HepG2 (cell line): ENCODE data around the gene SLC9A8.

Source experiments
- CTCF ChIP-seq: sonication (generic); formaldehyde crosslinking; IDR thresholded peaks from 2 replicates; pipeline ENCODE4 v1.5.0; 2020; ENCODE audit warnings: mild to moderate bottlenecking, missing genetic modification reagents, moderate library complexity
- FOXJ3 ChIP-seq: sonication (generic); formaldehyde crosslinking; IDR thresholded peaks from 2 replicates; pipeline ENCODE4 v1.4.0; 2020; ENCODE audit warnings: missing genetic modification reagents, mild to moderate bottlenecking, borderline replicate concordance
- IKZF4 ChIP-seq: sonication (generic); formaldehyde crosslinking; IDR thresholded peaks from 2 replicates; pipeline ENCODE4 v1.5.1; 2020; ENCODE audit warnings: borderline replicate concordance, mild to moderate bottlenecking, low read depth, missing genetic modification reagents; ENCODE audit errors: not compliant biosample characterization
- KDM1A ChIP-seq: IDR thresholded peaks from 2 replicates; pipeline ENCODE4 v1.6.1; 2016; ENCODE audit warnings: missing compliant biosample characterization
- MAFF ChIP-seq: IDR thresholded peaks from 2 replicates; pipeline ENCODE4 v1.6.1; 2011; ENCODE audit warnings: low read depth, low read length, improper control_type of control experiment
- MYC ChIP-seq: sonication (generic); formaldehyde crosslinking; IDR thresholded peaks from 2 replicates; pipeline ENCODE4 v1.9.0; 2021; ENCODE audit warnings: missing genetic modification reagents, borderline replicate concordance
- RNF2 ChIP-seq: fragments of 450-650 bp; conservative IDR thresholded peaks from 2 replicates; pipeline ENCODE4 v1.6.1; 2016; ENCODE audit warnings: low read depth
- STAG1 ChIP-seq: sonication (generic); formaldehyde crosslinking; IDR thresholded peaks from 2 replicates; pipeline ENCODE4 v1.4.0; 2020; ENCODE audit warnings: missing genetic modification reagents
- TCF12 ChIP-seq, 2 experiments: fragments of 450-650 bp in 1 of 2; sonication (generic) in 1 of 2; formaldehyde crosslinking in 1 of 2; IDR thresholded peaks; 2 replicates each; pipeline versions ENCODE4 v1.6.1 to v1.8.0; 2017 to 2022; ENCODE audit warnings: antibody characterized with exemption in 1 of 2, mild to moderate bottlenecking in 1 of 2, missing genetic modification reagents in 1 of 2, moderate library complexity in 1 of 2
- TGIF2 ChIP-seq: IDR thresholded peaks from 2 replicates; pipeline ENCODE4 v1.6.1; 2016; ENCODE audit warnings: control low read depth, missing compliant biosample characterization
- TOPORS ChIP-seq: sonication (generic); formaldehyde crosslinking; IDR thresholded peaks from 2 replicates; pipeline ENCODE4 v1.8.0; 2023; ENCODE audit warnings: mild to moderate bottlenecking, missing genetic modification reagents
- ZKSCAN1 ChIP-seq: fragments of 150-350 bp; IDR thresholded peaks from 2 replicates; pipeline ENCODE4 v1.6.1; 2014; ENCODE audit warnings: low read length
- ZNF274 ChIP-seq: sonication (generic); formaldehyde crosslinking; IDR thresholded peaks from 2 replicates; pipeline ENCODE4 v1.5.1; 2020; ENCODE audit warnings: mild to moderate bottlenecking, missing genetic modification reagents
- ZNF589 ChIP-seq: sonication (generic); formaldehyde crosslinking; conservative IDR thresholded peaks from 2 replicates; pipeline ENCODE4 v1.8.0; 2022; ENCODE audit warnings: mild to moderate bottlenecking, moderate library complexity, missing genetic modification reagents

- TF ChIP-seq TOPORS, result no peak
- TF ChIP-seq FOXJ3 (CRISPR knock-in tag), result no peak
- no peak for TF ChIP-seq STAG1 (CRISPR knock-in tag)
- no peak for TF ChIP-seq ZNF589 (CRISPR knock-in tag)
- TF ChIP-seq RNF2, result no peak
- TF ChIP-seq IKZF4 (CRISPR knock-in tag), result no peak
- no peak for TF ChIP-seq TGIF2 (CRISPR knock-in tag)
- TF ChIP-seq MAFF, result no peak
- TF ChIP-seq MYC, result no peak
- TF ChIP-seq ZKSCAN1, result no peak
- no peak for TF ChIP-seq TCF12 (IDR thresholded peaks at IDR 0.05)
- no peak for TF ChIP-seq TCF12 (CRISPR knock-in tag; IDR thresholded peaks at IDR 0.05)
- TF ChIP-seq ZNF274 (CRISPR knock-in tag), result no peak
- TF ChIP-seq KDM1A (CRISPR knock-in tag), result no peak
- TF ChIP-seq CTCF (CRISPR knock-in tag), result no peak
Measured at GRCh38 chr20:49919461-49919860, 106.8 kb downstream of the SLC9A8 start.
